Fibroblast of mammary gland (primary cell): ENCODE measurements around the gene KCTD17.

Experiments used
- DNase-seq: peaks from one replicate; pipeline ENCODE4 v3.0.0-alpha.2; 2010; ENCODE audit warnings: low read depth
- H3K4me3 ChIP-seq: 2 replicates; pipeline ENCODE4 v1.5.1; 2011; ENCODE audit warnings: low read depth, mild to moderate bottlenecking, low read length, moderate library complexity; ENCODE audit not compliant: control insufficient read depth
- CTCF ChIP-seq: conservative IDR thresholded peaks from 2 replicates; pipeline ENCODE4 v1.5.1; 2011; ENCODE audit warnings: low read depth, low read length, inconsistent platforms; ENCODE audit not compliant: control insufficient read depth, insufficient read depth

KCTD17 gene

DNA sequence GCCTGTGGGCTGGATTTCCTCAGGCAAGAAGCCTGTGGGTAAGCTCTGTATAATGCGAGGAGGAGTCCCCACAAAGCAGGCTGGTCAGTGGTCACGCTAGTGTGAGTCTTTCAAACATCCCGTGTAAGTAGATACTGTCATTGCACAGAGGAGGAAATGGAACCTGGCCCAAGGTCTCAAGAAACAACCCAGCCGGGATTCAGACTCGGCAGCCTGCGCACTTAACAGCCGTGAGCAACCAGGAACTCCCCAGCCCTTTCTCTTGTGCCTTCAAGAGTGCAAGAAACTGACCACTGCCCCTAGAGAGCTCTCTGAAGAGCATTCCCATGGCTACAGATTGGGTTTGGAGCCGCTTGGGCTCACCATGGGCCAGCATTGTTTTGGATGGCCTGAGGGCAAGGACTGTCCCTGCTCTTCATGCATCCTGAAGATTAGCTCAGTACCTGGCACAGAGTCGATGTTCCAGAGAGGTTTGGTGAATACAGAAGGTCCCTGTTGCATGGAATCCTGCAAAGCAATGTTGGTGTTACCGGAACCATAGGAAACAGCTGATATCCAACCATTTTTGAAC lies 26.0 kb upstream of the KCTD17 start:
- no peak overlapping the region for H3K4me3 ChIP-seq
- no peak for TF ChIP-seq CTCF
- no peak for DNase-seq

DNA sequence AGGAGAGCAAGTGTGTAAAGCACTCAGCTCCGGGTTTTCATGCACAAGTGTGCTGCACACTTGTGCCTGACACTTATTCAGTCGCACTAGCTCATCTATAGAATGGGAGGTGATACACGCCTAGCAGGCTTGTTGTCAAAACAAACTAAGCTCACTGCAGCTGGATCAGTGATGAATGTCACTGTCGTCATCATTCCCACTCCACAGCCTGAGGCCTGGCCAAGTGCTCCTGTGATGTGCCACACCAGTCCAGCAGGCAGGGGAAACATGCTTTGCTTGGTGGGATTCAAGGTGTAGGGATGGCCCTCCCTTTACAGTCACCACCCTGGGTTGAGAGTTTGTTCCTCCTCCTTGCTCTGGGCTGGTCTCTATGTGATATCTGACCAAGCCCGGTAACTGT lies 25.2 kb upstream of the KCTD17 start:
- DNase-seq: no peak
- H3K4me3 ChIP-seq: no peak overlapping the region
- no peak for TF ChIP-seq CTCF

- no peak overlapping the region for H3K4me3 ChIP-seq
- DNase-seq: no peak
- TF ChIP-seq CTCF: no peak
Measured at GRCh38 chr22:37027556-37027955, 24.0 kb upstream of the KCTD17 start.

- TF ChIP-seq CTCF: no peak
Measured at GRCh38 chr22:37028692-37029674, 22.6 kb upstream of the KCTD17 start.

DNA sequence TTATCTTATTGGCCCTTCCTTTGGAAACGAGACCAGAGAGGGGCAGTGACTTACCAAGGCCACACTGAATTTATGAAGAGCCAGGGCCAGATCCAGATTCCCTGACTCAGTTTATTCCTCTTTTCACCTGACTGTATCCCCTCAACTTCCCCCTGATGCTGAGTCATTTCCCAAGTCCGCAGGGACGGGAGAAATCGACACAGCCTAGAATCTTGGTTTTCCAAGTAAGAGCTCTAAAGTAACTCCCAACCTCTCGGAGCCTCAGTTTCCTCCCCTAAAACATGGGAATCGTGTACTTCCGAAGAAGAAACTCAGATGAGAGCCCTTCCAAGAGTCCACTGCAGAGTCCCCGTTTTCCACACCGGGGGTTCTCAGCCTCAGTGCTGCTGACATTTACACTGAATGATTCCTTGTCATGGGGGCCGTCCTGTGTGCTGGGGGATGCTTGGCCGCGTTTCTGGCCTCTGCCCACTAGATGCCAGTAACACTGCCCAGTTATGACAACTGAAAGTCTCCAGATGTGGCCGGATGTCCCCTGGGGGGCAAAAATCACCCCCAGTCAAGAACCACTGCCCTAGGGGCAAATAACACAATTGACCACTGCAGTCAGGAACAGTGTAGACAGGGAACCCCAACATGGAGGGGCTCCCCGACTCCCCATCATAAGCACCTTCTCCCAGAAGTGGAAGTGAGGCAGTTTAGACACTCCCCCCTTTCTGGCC lies 20.8 kb upstream of the KCTD17 start:
- DNase-seq: no peak
- TF ChIP-seq CTCF: no peak
- no peak overlapping the region for H3K4me3 ChIP-seq

More at GRCh38 chr22:37028692-37029674, 22.6 kb upstream of the KCTD17 start:
- H3K4me3 ChIP-seq: no peak overlapping the region
- no peak for DNase-seq

DNA sequence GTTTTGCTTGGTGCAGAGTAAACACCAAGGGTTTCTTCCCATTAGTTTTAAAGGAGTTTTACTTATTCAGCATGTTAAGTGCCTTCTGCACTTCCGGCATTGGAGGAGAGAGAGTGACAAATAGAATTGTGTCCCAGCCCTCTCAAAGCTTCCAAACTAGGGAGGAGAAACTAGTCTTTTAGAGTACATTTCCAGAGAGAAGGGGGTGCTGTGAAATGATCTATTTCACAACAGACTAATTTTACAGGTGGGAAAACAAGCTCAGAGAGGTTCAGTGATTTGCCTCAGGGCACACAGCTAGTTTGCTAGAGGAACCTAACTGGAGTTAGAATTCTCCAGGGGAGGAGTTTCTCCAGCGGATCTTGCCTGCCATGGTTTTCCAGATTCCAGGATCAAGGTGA lies 19.4 kb upstream of the KCTD17 start:
- DNase-seq: no peak
- no peak overlapping the region for H3K4me3 ChIP-seq
- TF ChIP-seq CTCF: no peak
